K562 (cell line): ENCODE data around the gene PPP1R14B. TPM values are rescaled to one million over a fixed set of nuclear protein-coding genes. Genes with fewer than 3 reads are reported as not detected.
A peak's percentile ranks its signal among the peaks of the same experiment; 100 is the strongest.

Experiments
- ATAC-seq: fragments of 200-7000 bp; cut with Tn5 transposase; 3 replicates; pipeline ENCODE4 v1.9.1; 2020; ENCODE audit warnings: moderate library complexity
- BruUV-seq: library from RNA; stranded (reverse); fragments of 400-500 nt; replicated peaks from 2 replicates; lab custom pipeline; 2021; lab: Mats Ljungman, UMichigan
- CTCF ChIA-PET: fragments of 300-600 bp; formaldehyde crosslinking; extraction: SDS; loops from one replicate; lab custom pipeline; 2021; ENCODE audit warnings: low intra/inter-chr PET ratio; lab: Yijun Ruan, JAX
- POLR2A ChIA-PET: fragments of 300-600, 350-650 bp; sonication (Branson Sonifier 250); formaldehyde crosslinking; extraction: SDS; loops from one replicate; lab custom pipeline; 2021; ENCODE audit warnings: antibody characterized with exemption, inconsistent platforms; lab: Yijun Ruan, JAX
- DNase-seq, 4 experiments: peaks; one replicate each; pipeline versions ENCODE4 v3.0.0 to v3.0.0-alpha.2; 2011 to 2018; ENCODE audit warnings: low spot score in 3 of 4, mixed read lengths in 3 of 4; ENCODE audit errors: extremely low read depth in 1 of 4
- FAIRE-seq: peaks from 2 replicates; lab custom pipeline; 2011; peaks lifted over from hg19 to GRCh38; lab: Jason Lieb, UNC
- H2AFZ ChIP-seq: 2 replicates; pipeline ENCODE4 v1.6.0; 2011; ENCODE audit warnings: low read depth, low read length, control low read depth, inconsistent platforms
- H3K27ac ChIP-seq: fragments of 200-600 bp; 3 replicates; pipeline ENCODE4 v1.8.0; 2011; ENCODE audit warnings: low read depth, mild to moderate bottlenecking, control low read depth, inconsistent platforms, low read length, moderate library complexity, mixed read lengths; ENCODE audit errors: extremely low read depth
- H3K27me3 ChIP-seq, 2 experiments: fragments of 300-600 bp in 1 of 2; 2 replicates in 1 of 2; 3 replicates in 1 of 2; pipeline versions ENCODE4 v1.6.0 to v1.8.0; 2011; ENCODE audit warnings: inconsistent platforms in 2 of 2, low read length in 2 of 2, mild to moderate bottlenecking in 1 of 2, mixed read lengths in 1 of 2, moderate library complexity in 1 of 2; ENCODE audit not compliant: control insufficient read depth in 2 of 2, insufficient read depth in 2 of 2
- H3K36me3 ChIP-seq: fragments of 300-600 bp; 3 replicates; pipeline ENCODE4 v1.8.0; 2011; ENCODE audit warnings: mild to moderate bottlenecking, low read length, inconsistent platforms; ENCODE audit not compliant: control insufficient read depth, insufficient read depth
- H3K4me1 ChIP-seq, 2 experiments: fragments of 200-600 bp in 1 of 2; replicated peaks in 1 of 2; 2 replicates in 1 of 2; 3 replicates in 1 of 2; pipeline versions ENCODE4 v1.5.1 to v1.8.0; 2011; ENCODE audit warnings: inconsistent platforms in 2 of 2, low read length in 2 of 2, mild to moderate bottlenecking in 1 of 2, mixed read lengths in 1 of 2, moderate library complexity in 1 of 2; ENCODE audit not compliant: control insufficient read depth in 2 of 2, insufficient read depth in 2 of 2
- H3K4me2 ChIP-seq: 2 replicates; pipeline ENCODE4 v1.6.1; 2011; ENCODE audit warnings: low read length, control low read depth, inconsistent platforms, mixed read lengths; ENCODE audit not compliant: insufficient read depth
- H3K4me3 ChIP-seq: fragments of 200-600 bp; sonication (generic), shearing (Covaris generic); 2 replicates; pipeline ENCODE4 v1.5.1; 2016; ENCODE audit warnings: control low read depth, inconsistent platforms
- H3K79me2 ChIP-seq: fragments of 200-600 bp; 3 replicates; pipeline ENCODE4 v1.8.0; 2011; ENCODE audit warnings: low read length, inconsistent platforms; ENCODE audit not compliant: control insufficient read depth, insufficient read depth
- H3K9ac ChIP-seq, 2 experiments: 2 replicates each; pipeline versions ENCODE4 v1.6.0 to v1.6.1; 2011; ENCODE audit warnings: low read depth in 2 of 2, low read length in 2 of 2, control low read depth in 1 of 2, inconsistent platforms in 1 of 2, mild to moderate bottlenecking in 1 of 2, mixed read lengths in 1 of 2; ENCODE audit not compliant: insufficient read depth in 1 of 2
- H3K9me1 ChIP-seq: one replicate; pipeline ENCODE4 v1.6.0; 2011; ENCODE audit warnings: inconsistent platforms, mild to moderate bottlenecking, low read length, moderate library complexity; ENCODE audit not compliant: control insufficient read depth, insufficient read depth
- H3K9me3 ChIP-seq: replicated peaks from 2 replicates; pipeline ENCODE4 v1.5.1; 2011; ENCODE audit warnings: low read depth, low read length, inconsistent platforms; ENCODE audit not compliant: control insufficient read depth, insufficient read depth
- H4K20me1 ChIP-seq: replicated peaks from 2 replicates; pipeline ENCODE4 v1.6.1; 2011; ENCODE audit warnings: low read length, inconsistent platforms, mixed read lengths; ENCODE audit not compliant: control insufficient read depth, insufficient read depth
- CBFA2T2 ChIP-seq: fragments of 450-650 bp; conservative IDR thresholded peaks from 2 replicates; pipeline ENCODE4 v1.6.1; 2017; ENCODE audit warnings: mild to moderate bottlenecking
- CBFA2T3 ChIP-seq: fragments of 450-650 bp; IDR thresholded peaks from 2 replicates; pipeline ENCODE4 v1.6.1; 2017
- GATA2 ChIP-seq: sonication (generic); formaldehyde crosslinking; IDR thresholded peaks from 2 replicates; pipeline ENCODE4 v1.4.0; 2020; ENCODE audit warnings: mild to moderate bottlenecking, missing genetic modification reagents
- MTA1 ChIP-seq: fragments of 450-650 bp; IDR thresholded peaks from 2 replicates; pipeline ENCODE4 v1.6.1; 2017; ENCODE audit warnings: borderline replicate concordance
- PML ChIP-seq: IDR thresholded peaks from 2 replicates; pipeline ENCODE4 v1.6.1; 2012; ENCODE audit warnings: low read length, inconsistent platforms
- POLR2G ChIP-seq: fragments of 200-400 bp; formaldehyde crosslinking; IDR thresholded peaks from 2 replicates; pipeline ENCODE4 v1.6.1; 2017; ENCODE audit warnings: low read depth, mild to moderate bottlenecking, antibody characterized with exemption, low read length, moderate library complexity
- SPI1 ChIP-seq: IDR thresholded peaks from 2 replicates; pipeline ENCODE4 v1.6.1; 2011; ENCODE audit warnings: low read depth, low read length, control low read depth, borderline replicate concordance
- ZNF740 ChIP-seq, 3 experiments: fragments of 200-800 bp in 1 of 3; sonication (Bioruptor generic) in 1 of 3; sonication (generic) in 1 of 3; formaldehyde crosslinking in 1 of 3; IDR thresholded peaks; 2 replicates each; pipeline versions ENCODE4 v1.6.1 to v1.8.0; 2016 to 2022; ENCODE audit warnings: mild to moderate bottlenecking in 2 of 3, missing compliant biosample characterization in 2 of 3, missing genetic modification characterization in 2 of 3, missing genetic modification reagents in 1 of 3
- WGBS: fragments of 100-300 bp; shearing (Covaris generic); methylation state at CpG from one replicate; pipeline ENCODE4 v1.1.6; 2016; ENCODE audit warnings: low coverage, mixed read lengths; ENCODE audit not compliant: insufficient coverage; ENCODE audit errors: missing lambda C conversion rate; 5-methylcytosine and 5-hydroxymethylcytosine counted together
- in situ Hi-C: fragments of 300-500 bp; cut with MboI; formaldehyde crosslinking; loops from 4 replicates; pipeline ENCODE4 v1.15.0; 2018; ENCODE audit warnings: inconsistent platforms, mixed read lengths
- intact Hi-C: fragments of 100-400 bp; cut with micrococcal nuclease; formaldehyde crosslinking; loops from 2 replicates; pipeline ENCODE4 v1.14.2; 2022
- polyA plus RNA-seq, 8 experiments: library from polyadenylated mRNA; depleted of rRNA in 4 of 8; stranded (reverse) in 5 of 8; unstranded in 3 of 8; fragments of >200 nt; fragmentation: Nextera tagmentation in 2 of 8; fragmentation: Illumina TruSeq in 1 of 8; extraction: Ambion mirVana in 2 of 8; extraction: Trizol in 1 of 8; gene quantifications; 2 replicates each; pipeline versions ENCODE4 v1.2.1 to v1.2.3, GENCODE V29; 2011 to 2014; ENCODE audit warnings: inconsistent platforms in 1 of 8, missing spikeins in 1 of 8
- total RNA-seq, 7 experiments: library from RNA; depleted of rRNA in 6 of 7; stranded (reverse); fragments of >200 nt in 6 of 7; fragmentation: Illumina TruSeq in 2 of 7; extraction: Trizol in 2 of 7; gene quantifications; 2 replicates each; pipeline versions ENCODE4 v1.2.1 to v1.2.3, GENCODE V29; 2011 to 2021; ENCODE audit warnings: low replicate concordance in 1 of 7

Gene PPP1R14B
- total and polyA plus RNA-seq, 9 of the 15 experiments (the other 6 are each of a cell fraction or from before 2014, with no cell fraction given) = 7.7 to 566 (median 212) TPM

DNA sequence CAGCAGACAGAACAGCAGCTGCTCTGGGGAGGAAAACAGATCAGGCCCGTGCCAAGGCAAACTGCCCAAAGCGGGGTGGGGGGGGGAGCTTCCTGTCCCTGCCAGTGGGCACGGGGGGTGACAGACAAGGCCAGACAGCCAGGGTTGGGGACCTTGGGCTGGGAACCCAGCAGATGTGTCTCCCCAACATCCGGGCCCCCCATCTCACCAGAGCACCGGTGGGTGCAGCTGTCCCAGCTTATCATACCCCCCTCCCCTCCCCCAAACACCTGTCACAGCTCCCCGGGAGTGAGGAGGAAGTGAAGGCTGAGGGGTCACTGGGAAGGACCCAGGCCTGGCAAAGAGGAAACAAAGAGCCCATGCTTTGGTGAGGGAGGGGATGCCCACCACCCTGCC lies 1.3 kb downstream of the PPP1R14B start:
- no peak for FAIRE-seq
- BruUV-seq = no TSS peak

More for the DNA sequence above, 1.3 kb downstream of the PPP1R14B start:
- 0 out of 2 replicates have a peak, but pooled peaks cover 3% of the 10 kb centered on the region for H4K20me1 ChIP-seq
- H3K79me2 ChIP-seq = peaks cover 51% of the 10 kb centered on the region
- H3K4me3 ChIP-seq = peak overlapping the region; percentile 98
- in situ Hi-C loops (no loop called here), intact Hi-C loops (loop anchor here (10.0 kb wide), 1 partner anchor 59 kb away; the partner anchor contains the start of genes CATSPERZ and ESRRA)
- DNase-seq = no peak
- ChIA-PET CTCF (no interaction called here), POLR2A (interaction anchor here (0.6 to 7.8 kb wide), 8 partner anchors 8 to 60 kb away, joined by 3 to 58 read pairs (median 5); partner anchors contain the start of genes FERMT3, STIP1 and VEGFB)
- ATAC-seq = no peak
- H3K36me3 ChIP-seq = peaks cover 37% of the 10 kb centered on the region
- no peaks in the 10 kb centered on the region for H3K9me1 ChIP-seq
- H3K27me3 ChIP-seq = no peaks in the 10 kb centered on the region
- H2AFZ ChIP-seq = no peak overlapping the region
- H3K27ac ChIP-seq = peak overlapping the region; percentile 98
- H3K4me1 ChIP-seq = peaks cover 37 to 88% of the 10 kb centered on the region in 2 experiments
- WGBS = 3% methylated on average over 4 of the region's 6 CpGs
- H3K4me2 ChIP-seq = peak overlapping the region; percentile 99
- H3K9ac ChIP-seq = peak overlapping the region; percentile 95 to 98
- TF ChIP-seq POLR2G (peak; percentile 57; the same call in 1 of the 2 replicates), CBFA2T3 (peak; percentile 38; the same call in 1 of the 2 replicates), SPI1 (peak; percentile 48; the same call in 1 of the 2 replicates), GATA2 (CRISPR knock-in tag) (no peak), CBFA2T2 (peak; percentile 51), PML (0 out of 2 replicates have a peak, but pooled peaks have one; percentile 8), ZNF740 (CRISPR knock-in tag; IDR thresholded peaks at IDR 0.05) (no peak), ZNF740 (tag; IDR thresholded peaks at IDR 0.05) (0 out of 4 replicates have a peak, but pooled peaks of 1 of the 2 experiments have one; percentile 24), MTA1 (no peak)
- TF ChIP-seq, all 486 proteins: peak for 6
- H3K9me3 ChIP-seq = no peaks in the 10 kb centered on the region
